ENCODE measurements around the gene PRND.

PRND gene

DNA sequence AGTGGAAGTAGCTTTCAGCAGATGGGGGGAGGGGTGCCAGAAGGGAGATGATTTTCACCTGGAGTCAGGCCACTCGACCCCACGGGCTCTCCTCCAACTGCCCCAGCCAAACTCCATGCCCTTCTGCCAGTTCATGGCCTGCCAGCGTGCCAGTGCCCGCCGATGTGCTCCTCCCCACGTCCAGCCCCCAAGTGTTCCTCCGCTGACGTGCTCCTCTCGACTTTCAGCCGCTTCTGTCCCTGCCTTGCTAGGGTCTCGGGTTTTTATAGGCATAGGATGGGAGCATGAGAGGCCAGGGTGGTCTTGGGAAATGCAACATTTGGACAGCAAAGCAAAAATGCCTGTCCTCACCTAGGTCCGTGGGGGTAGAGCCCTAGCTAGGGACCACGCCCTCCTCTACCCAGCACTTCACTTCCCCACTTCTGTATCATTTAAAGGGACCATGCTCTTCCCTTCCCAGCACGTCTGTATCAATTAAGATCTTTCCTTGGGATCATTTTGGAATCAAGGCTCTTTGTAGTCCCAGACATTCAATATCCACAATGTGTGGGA is 54.4 kb downstream of the PRND start:
- no peak overlapping the region for H3K4me3 ChIP-seq (ENCODE audit: low read depth, low read length)
